HFF-Myc (cell line): ENCODE data around the gene CLK1.
A peak's percentile ranks its signal among the peaks of the same experiment; 100 is the strongest.

ENCODE experiments used
- DNase-seq: peaks from one replicate; pipeline ENCODE4 v3.0.0-alpha.2; 2011; ENCODE audit warnings: low read depth; ENCODE audit errors: extremely low read depth
- H3K4me3 ChIP-seq: replicated peaks from 2 replicates; pipeline ENCODE4 v1.5.1; 2011; ENCODE audit warnings: low read depth, mild to moderate bottlenecking, control low read depth, low read length
- CTCF ChIP-seq: IDR thresholded peaks from 2 replicates; pipeline ENCODE4 v1.5.1; 2012; ENCODE audit warnings: mild to moderate bottlenecking, low read depth, low read length, control low read depth; ENCODE audit errors: missing control alignments

The CLK1 gene

GRCh38 chr2:200811333-200812121 lies 52.9 kb downstream of the CLK1 start, which contains the start of gene BZW1:
BZW1 (plus strand) TSS chr2:200811910; CDS start chr2:200813218, 1,308 bp downstream.
- peak; percentile 85 for DNase-seq
- no peak for TF ChIP-seq CTCF

GRCh38 chr2:200810998-200811332 lies 53.5 kb downstream of the CLK1 start:
- DNase-seq, result no peak
- TF ChIP-seq CTCF, result no peak
- H3K4me3 ChIP-seq, result peak overlapping the region; percentile 70

More at GRCh38 chr2:200811333-200812121, 52.9 kb downstream of the CLK1 start, which contains the start of gene BZW1:
- H3K4me3 ChIP-seq, result peak within 1 kb of the TSS; percentile 70

- DNase-seq, result no peak
- TF ChIP-seq CTCF, result no peak
These were observed 54.0 kb downstream of the CLK1 start for GRCh38 chr2:200810252-200810997.

GRCh38 chr2:200809506-200810251 lies 54.8 kb downstream of the CLK1 start:
- no peak for TF ChIP-seq CTCF
- no peak for DNase-seq
- no peak overlapping the region for H3K4me3 ChIP-seq

More at GRCh38 chr2:200810252-200810997, 54.0 kb downstream of the CLK1 start:
- H3K4me3 ChIP-seq, result peak overlapping the region; percentile 70
